Testis (tissue), 3 donors: Measurements from ENCODE around the gene KBTBD12. TPM values are rescaled to one million over a fixed set of nuclear protein-coding genes. Genes with fewer than 3 reads are reported as not detected.

ENCODE experiments used
- DNase-seq: peaks from one replicate; pipeline ENCODE4 v3.0.0-alpha.2; 2019
- H3K27ac ChIP-seq, 2 donors: fragments of 200-600 bp; sonication (generic); one replicate each; pipeline ENCODE4 v1.5.1; 2019
- H3K27me3 ChIP-seq: fragments of 200-600 bp; sonication (generic); one replicate; pipeline ENCODE4 v1.5.1; 2019
- H3K36me3 ChIP-seq: fragments of 200-600 bp; sonication (generic); one replicate; pipeline ENCODE4 v1.5.1; 2017; ENCODE audit warnings: low read depth; ENCODE audit errors: missing control alignments
- H3K4me1 ChIP-seq: fragments of 200-600 bp; sonication (generic); one replicate; pipeline ENCODE4 v1.5.1; 2019
- H3K4me3 ChIP-seq, 2 donors: fragments of 200-600 bp; sonication (generic); one replicate each; pipeline ENCODE4 v1.5.1; 2017 to 2019
- H3K9me3 ChIP-seq: fragments of 200-600 bp; sonication (generic); one replicate; pipeline ENCODE4 v1.5.1; 2017
- POLR2A ChIP-seq: fragments of 450-650 bp; IDR thresholded peaks from one replicate; pipeline ENCODE4 v1.6.1; 2017; ENCODE audit warnings: antibody characterized with exemption, mild to moderate bottlenecking, moderate library complexity
- WGBS, 2 donors: methylation state at CpG; one replicate each; pipeline ENCODE4 v1.1.5; 2018; 5-methylcytosine and 5-hydroxymethylcytosine counted together
- intact Hi-C: fragments of 100-400 bp; cut with DNase I; formaldehyde crosslinking; loops from one replicate; pipeline ENCODE4 v1.15.1; 2023; ENCODE audit warnings: low total_unique reads
- polyA plus RNA-seq: library from polyadenylated mRNA; stranded (reverse); fragments of 350-450 nt; fragmentation: Illumina TruSeq; extraction: RNeasy Lipid Tissue Mini Kit (QIAGEN cat#74804); gene quantifications from one replicate; pipeline ENCODE4 v1.2.3, GENCODE V29; 2014; ENCODE audit warnings: low read depth, low replicate concordance; ENCODE audit not compliant: insufficient read depth
- total RNA-seq, 2 donors: library from RNA; depleted of rRNA; stranded (reverse); fragments of >200 nt; gene quantifications; one replicate each; pipeline ENCODE4 v1.2.3, GENCODE V29; 2016
- TF ChIP-seq, protein P1 (sequence below), 3 experiments: fragments of 450-650 bp in 2 of 3; fragments of 200-600 bp in 1 of 3; sonication (generic) in 1 of 3; IDR thresholded peaks; one replicate each; pipeline ENCODE4 v1.5.1; 2016 to 2019; ENCODE audit warnings: antibody characterized with exemption in 3 of 3, mild to moderate bottlenecking in 2 of 3, moderate library complexity in 1 of 3

Gene KBTBD12
- total and polyA plus RNA-seq, 3 donors from 2014 or later, result 1.6 to 4.6 (median 2.7) TPM

DNA sequence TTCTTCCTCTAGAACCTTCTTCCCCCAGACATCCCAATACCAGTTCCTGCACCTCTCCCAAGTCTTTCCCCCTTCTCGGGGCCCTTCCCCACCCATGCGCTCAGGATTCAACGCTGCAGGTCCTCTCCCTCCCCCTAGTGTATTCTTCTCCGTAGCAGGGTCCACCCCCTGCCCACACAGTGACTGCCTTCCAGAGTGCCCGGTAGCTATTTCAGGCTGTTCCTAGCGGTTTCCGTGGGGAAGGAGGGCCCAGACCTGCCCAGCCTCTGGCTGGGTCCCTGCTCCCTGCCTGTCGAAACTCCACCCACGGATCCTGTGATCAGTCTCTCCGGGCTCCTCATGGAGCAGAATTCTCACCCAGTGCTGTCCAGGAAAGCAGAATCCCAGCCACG, 92.0 kb downstream of the KBTBD12 start:
- H3K36me3 ChIP-seq, result no peaks in the 10 kb centered on the region
- TF ChIP-seq POLR2A, result no peak
- TF ChIP-seq, protein P1, sequence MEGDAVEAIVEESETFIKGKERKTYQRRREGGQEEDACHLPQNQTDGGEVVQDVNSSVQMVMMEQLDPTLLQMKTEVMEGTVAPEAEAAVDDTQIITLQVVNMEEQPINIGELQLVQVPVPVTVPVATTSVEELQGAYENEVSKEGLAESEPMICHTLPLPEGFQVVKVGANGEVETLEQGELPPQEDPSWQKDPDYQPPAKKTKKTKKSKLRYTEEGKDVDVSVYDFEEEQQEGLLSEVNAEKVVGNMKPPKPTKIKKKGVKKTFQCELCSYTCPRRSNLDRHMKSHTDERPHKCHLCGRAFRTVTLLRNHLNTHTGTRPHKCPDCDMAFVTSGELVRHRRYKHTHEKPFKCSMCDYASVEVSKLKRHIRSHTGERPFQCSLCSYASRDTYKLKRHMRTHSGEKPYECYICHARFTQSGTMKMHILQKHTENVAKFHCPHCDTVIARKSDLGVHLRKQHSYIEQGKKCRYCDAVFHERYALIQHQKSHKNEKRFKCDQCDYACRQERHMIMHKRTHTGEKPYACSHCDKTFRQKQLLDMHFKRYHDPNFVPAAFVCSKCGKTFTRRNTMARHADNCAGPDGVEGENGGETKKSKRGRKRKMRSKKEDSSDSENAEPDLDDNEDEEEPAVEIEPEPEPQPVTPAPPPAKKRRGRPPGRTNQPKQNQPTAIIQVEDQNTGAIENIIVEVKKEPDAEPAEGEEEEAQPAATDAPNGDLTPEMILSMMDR (IDR thresholded peaks at IDR 0.05), result no peak
- H3K27me3 ChIP-seq, result no peaks in the 10 kb centered on the region
- peaks cover 3% of the 10 kb centered on the region for H3K4me1 ChIP-seq
- intact Hi-C loops, result no loop called here
- H3K27ac ChIP-seq, result no peak overlapping the region
- WGBS, 2 donors, result 16 to 23% methylated on average over 11 of the region's 11 CpGs
- no peak overlapping the region for H3K4me3 ChIP-seq
- no peaks in the 10 kb centered on the region for H3K9me3 ChIP-seq
- no peak for DNase-seq

DNA sequence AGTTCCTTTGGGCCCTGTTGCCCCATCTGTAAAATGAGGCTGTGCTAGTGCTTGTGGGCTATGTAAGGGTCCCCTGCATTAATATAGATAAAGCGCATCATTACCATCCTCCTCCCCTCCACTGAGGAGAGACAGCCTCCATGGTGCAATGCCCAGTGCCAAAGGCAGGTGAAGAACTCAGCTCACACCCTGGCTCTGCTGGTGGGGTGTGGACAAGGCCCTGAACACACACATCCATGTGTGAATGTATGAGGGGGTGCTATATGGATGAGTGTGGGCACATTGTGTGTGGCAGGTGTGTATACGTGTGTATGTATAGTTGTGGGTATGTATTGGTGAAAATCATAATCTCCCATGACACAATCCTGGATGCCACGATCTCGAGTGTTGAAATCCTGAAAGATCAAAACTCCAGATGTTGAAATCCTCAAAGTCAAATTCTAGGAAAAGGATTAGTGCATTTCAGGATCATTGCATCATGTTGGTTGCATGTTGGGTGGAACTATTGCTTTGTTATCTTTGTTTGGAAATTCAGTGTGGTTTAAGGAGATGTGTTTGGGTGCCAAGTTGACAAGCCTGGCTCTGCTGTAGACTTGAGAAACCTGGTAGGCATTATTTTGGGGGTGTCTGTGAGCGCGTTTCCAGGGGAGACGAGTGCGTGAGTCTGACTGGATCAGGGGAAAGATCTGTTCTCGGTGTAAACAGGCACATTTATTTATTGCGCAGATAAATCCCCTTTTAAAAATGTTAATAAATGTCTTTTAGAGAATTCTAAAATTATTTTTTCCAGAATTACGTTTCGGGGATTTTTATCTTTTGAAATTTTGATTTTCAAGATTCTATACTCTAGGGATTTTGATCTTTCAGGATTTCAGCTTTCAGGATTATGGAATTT, 95.2 kb downstream of the KBTBD12 start:
- no peaks in the 10 kb centered on the region for H3K36me3 ChIP-seq
- no peak overlapping the region for H3K4me3 ChIP-seq
- intact Hi-C loops, result no loop called here
- no peaks in the 10 kb centered on the region for H3K27me3 ChIP-seq
- no peak for DNase-seq
- H3K9me3 ChIP-seq, result no peaks in the 10 kb centered on the region
- no peak overlapping the region for H3K27ac ChIP-seq
- peaks cover 3% of the 10 kb centered on the region for H3K4me1 ChIP-seq
- TF ChIP-seq POLR2A, result no peak
- TF ChIP-seq, protein P1 (IDR thresholded peaks at IDR 0.05), result no peak
- WGBS, 2 donors, result 91 to 93% methylated on average over 12 of the region's 12 CpGs

DNA sequence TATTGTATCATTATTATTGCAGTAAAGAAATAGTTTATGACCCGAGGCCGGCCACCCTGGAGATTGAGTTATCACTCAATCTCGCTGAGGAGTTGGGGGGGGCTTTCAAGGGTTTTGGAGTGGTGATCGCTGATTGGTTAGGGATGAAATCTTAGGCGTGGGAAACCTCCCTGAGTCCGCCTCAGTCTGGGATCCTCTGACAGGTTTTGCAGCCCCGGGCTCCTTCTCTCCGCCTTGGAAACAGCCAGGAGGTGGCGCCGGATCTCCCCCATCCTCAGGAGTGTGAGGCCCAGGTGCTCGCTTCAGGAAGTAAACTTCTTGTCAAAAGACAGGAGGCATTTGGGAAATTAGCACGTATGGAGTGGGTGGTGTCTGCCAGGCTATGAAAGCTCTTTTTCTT, 96.1 kb downstream of the KBTBD12 start:
- TF ChIP-seq POLR2A, result no peak
- TF ChIP-seq, protein P1 (IDR thresholded peaks at IDR 0.05), result peak in 1 of 3 experiments; percentile 30
- H3K27me3 ChIP-seq, result no peaks in the 10 kb centered on the region
- H3K4me3 ChIP-seq, result no peak overlapping the region
- H3K36me3 ChIP-seq, result no peaks in the 10 kb centered on the region
- no peaks in the 10 kb centered on the region for H3K9me3 ChIP-seq
- peaks cover 3% of the 10 kb centered on the region for H3K4me1 ChIP-seq
- no peak overlapping the region for H3K27ac ChIP-seq
- WGBS, 2 donors, result 10 to 17% methylated on average over 9 to 12 of the region's 12 CpGs
- intact Hi-C loops, result no loop called here
- DNase-seq, result peak; percentile 33

DNA sequence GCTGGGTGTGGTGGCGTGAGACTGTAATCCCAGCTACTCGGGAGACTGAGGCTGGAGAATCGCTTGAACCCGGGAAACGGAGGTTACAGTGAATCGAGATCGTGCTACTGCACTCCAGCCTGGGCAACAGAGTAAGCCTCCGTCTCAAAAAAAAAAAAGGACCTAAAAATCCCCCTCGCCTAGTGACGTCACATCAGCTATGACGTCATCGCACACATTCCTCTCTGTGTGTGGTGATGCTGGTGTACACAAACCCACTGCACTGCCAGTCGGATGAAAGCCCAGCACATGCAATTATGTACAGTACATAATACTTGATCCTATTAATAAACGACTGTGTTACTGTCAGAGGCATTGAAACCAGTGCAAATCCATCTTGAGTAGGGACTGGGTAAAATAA, 97.0 kb downstream of the KBTBD12 start:
- intact Hi-C loops, result no loop called here

More for the DNA sequence above, 97.0 kb downstream of the KBTBD12 start:
- DNase-seq, result no peak
- no peak for TF ChIP-seq POLR2A
- TF ChIP-seq, protein P1 (IDR thresholded peaks at IDR 0.05), result no peak
- H3K4me1 ChIP-seq, result no peaks in the 10 kb centered on the region
- WGBS, 2 donors, result 78 to 82% methylated on average over 14 of the region's 14 CpGs
- no peaks in the 10 kb centered on the region for H3K9me3 ChIP-seq
- no peaks in the 10 kb centered on the region for H3K27me3 ChIP-seq
- H3K4me3 ChIP-seq, result no peak overlapping the region
- no peaks in the 10 kb centered on the region for H3K36me3 ChIP-seq
- H3K27ac ChIP-seq, result no peak overlapping the region
